GM10266 (cell line): Measurements from ENCODE around the gene CD96.
"Not testable (repeated sequence)": the region's sequence is repeated elsewhere in the genome, so short reads cannot be mapped to it uniquely, and the experiment has no call there.

Source experiments
- DNase-seq: peaks from one replicate; pipeline ENCODE4 v3.0.0; 2012; ENCODE audit errors: extremely low spot score
- TF ChIP-seq, protein P1 (sequence below): IDR thresholded peaks from 2 replicates; pipeline ENCODE4 v1.5.1; 2012; ENCODE audit warnings: mild to moderate bottlenecking, low read depth; ENCODE audit not compliant: control insufficient read depth, insufficient read depth; ENCODE audit errors: missing control alignments

The CD96 gene

DNA sequence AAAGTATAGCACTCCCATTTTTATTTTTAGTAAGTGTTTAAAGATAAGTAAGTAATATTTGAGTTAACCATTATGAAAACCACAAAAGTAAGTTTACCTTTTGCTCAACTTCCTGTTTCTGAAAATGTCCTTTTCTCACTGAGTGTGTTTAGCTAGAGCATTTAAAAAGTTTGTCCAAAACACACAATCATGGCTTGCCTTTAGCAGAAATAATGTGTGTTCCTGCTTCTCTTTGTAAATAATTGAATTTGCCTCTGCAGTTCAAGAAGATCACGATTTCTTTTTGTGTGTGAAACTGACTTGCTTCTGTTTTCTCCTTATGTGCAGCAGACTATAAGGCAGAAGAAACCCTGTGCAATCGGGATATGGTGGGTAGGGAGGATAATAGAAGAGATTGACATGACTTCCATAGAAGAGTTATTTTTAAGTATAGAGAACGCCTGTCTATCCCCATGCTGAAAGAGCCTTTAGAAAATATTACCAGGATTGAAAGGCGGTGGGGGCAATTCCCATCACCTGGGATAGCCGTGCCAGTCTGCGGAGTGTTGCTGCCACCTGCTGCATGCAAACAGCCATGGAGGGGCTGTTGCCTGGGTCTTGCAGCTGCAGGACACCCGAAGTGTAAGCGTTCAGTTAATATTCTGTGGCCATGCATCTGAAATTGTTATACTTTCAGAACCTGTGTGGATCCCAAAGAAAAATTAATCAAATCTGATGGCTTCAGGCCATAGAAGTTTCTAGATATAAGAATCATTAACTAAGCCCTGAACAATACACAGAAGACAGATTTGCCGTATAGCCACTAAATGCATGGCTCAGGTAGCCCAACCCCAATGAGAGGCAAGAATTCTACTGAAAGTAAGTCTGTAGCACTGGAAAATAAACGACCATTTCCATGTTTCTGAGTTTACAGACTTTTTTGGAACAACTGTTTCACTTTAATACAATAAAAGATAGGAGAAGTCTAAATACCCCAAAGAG is 2.4 kb upstream of the CD96 start:
- TF ChIP-seq, protein P1, sequence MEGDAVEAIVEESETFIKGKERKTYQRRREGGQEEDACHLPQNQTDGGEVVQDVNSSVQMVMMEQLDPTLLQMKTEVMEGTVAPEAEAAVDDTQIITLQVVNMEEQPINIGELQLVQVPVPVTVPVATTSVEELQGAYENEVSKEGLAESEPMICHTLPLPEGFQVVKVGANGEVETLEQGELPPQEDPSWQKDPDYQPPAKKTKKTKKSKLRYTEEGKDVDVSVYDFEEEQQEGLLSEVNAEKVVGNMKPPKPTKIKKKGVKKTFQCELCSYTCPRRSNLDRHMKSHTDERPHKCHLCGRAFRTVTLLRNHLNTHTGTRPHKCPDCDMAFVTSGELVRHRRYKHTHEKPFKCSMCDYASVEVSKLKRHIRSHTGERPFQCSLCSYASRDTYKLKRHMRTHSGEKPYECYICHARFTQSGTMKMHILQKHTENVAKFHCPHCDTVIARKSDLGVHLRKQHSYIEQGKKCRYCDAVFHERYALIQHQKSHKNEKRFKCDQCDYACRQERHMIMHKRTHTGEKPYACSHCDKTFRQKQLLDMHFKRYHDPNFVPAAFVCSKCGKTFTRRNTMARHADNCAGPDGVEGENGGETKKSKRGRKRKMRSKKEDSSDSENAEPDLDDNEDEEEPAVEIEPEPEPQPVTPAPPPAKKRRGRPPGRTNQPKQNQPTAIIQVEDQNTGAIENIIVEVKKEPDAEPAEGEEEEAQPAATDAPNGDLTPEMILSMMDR = peak; percentile 86
- DNase-seq = peak; percentile 28

DNA sequence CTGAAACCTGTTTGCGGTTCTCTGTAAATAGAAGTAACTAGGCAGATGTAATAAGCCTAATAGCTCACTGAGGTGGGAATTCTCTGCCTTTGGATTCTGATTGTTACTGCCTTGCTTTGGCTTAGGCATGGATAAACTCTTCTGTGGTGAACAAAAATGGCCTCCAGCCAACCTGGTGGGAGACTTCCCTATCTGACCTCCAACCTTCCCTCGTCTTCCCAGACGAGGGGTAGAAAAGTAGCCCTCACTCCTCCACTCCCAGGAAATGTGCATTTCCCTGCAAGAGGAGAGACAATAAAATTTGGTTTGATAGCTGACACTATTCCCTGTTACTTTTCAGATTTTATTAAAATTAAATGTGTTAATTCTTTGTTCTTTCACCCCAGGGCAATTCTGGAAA is 606 bp upstream of the CD96 start:
- TF ChIP-seq, protein P1 = no peak
- DNase-seq = no peak

DNA sequence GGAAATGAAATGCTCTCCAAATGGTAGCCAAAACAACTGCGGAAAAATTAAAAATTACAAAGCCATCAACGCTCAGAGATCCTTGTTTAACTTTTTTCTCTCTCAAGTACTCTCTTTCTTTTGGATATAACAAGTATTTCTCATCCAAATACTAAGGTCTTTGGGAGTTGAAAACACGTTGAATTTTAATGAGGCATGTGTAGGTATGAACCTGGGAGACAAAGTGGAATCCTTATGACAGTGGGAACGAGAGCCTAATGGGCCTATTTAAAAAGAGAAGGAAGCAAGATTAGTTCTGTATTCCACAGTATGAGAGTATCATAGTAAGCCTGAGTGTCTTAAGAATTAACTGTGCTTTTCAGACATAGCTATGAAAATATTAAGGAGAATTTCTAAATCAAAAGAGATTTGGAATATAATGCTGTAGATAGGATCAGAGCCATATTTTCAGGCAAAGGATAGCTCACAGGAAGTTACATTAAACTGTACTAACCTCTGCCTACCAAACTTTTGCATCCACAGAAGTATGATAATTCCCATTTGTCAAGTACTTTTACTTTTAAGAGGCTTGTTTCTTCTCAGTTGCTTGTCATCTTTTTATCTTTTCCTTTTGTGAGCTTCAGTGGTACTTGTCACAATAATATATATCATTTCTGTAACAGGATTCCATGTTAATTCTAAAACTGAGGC is 759 bp downstream of the CD96 start:
- TF ChIP-seq, protein P1 = no peak
- DNase-seq = no peak

DNA sequence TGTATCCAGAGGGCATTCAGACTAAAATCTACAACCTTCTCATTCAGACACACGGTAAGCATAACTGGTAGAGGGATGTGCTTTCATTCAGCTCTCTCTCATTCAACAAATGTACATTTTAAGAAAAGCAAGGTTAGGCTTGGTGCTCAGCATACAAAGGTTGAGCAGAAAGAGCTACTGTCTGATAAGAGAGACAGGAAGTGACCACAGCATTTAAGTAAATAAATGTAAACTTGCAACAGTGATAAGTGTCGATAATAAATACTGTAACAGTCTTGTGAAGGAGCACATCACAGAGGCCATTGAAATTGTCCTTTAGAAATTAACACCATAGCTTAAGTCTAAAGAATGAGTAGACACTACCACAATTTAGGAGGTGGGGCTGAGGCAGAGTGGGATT is 3.4 kb downstream of the CD96 start:
- DNase-seq = no peak
- TF ChIP-seq, protein P1 = no peak

DNA sequence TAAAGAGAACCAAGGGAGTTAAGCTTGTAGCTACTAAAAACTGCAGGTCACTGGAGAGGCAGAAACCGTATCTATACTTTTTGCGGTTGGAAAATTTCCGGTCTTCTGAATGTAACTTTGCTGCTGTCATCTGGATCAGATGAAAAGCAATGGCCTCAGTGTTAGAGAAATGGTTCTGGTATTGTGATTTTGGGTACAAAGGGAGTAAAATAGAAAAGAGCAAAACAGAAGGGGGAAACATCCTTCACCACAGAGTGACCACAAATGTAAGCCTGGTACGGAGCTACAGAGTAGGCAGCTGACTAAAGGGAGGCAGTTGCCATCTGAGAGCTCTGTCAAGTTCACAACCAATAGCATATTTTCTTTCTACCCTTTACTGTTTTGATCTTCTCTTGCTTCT is 5.6 kb downstream of the CD96 start:
- DNase-seq = peak; percentile 14
- TF ChIP-seq, protein P1 = no peak

DNA sequence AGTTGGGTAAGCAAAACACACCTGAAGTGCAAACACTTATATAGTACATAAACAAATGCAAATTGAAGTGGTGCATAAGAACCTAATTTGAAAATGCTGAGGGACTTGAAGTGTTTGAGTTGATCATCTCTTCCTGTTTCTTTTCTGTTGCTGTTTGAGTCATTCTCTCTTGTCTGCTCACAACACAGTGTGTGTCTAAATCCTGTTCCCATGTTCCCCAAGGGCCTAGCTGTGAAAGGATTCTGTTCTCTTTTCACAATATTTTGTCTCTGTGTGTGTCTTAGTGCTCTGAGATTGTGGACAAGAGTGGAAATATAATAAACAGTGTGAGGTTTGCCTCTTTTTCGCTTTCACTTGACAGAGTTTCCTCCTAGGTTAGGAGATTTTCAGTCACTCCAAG is 6.1 kb downstream of the CD96 start:
- peak; percentile 17 for DNase-seq
- TF ChIP-seq, protein P1 = no peak

DNA sequence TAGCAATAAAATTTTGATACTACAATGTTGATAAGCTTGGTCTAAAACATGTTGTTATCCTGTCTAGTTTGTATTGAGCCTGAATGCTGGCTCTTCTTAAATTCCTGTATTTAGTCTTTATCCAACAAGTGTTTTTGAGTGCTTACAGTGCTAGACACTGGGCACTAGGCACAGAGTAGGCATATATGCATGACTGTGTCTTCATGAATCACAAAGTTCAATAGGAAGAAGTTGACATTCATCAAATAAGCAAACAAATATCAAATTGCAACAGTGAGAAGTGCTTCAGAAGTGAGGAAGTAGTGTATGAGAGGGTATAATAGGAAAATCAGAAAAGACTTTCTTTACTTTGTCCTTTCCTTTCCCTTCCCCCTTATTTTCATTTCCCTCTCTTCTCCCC is 6.8 kb downstream of the CD96 start:
- TF ChIP-seq, protein P1 = no peak
- DNase-seq = no peak

DNA sequence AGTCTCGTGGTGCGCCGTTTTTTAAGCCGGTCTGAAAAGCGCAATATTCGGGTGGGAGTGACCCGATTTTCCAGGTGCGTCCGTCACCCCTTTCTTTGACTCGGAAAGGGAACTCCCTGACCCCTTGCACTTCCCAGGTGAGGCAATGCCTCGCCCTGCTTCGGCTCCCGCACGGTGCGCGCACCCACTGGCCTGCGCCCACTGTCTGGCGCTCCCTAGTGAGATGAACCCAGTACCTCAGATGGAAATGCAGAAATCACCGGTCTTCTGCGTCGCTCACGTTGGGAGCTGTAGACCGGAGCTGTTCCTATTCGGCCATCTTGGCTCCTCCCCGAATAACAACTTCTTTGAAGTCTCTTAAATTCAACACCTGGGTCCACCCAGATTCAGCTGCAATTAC is 19.9 kb downstream of the CD96 start:
- not testable (repeated sequence) for DNase-seq
